SK-N-SH (cell line): ENCODE data around the gene CPNE8. TPM values are rescaled to one million over a fixed set of nuclear protein-coding genes. Genes with fewer than 3 reads are reported as not detected.

ENCODE experiments used
- CTCF ChIA-PET: fragments of 300-600, 350-600 bp; formaldehyde crosslinking; extraction: SDS; loops from one replicate; lab custom pipeline; 2021; lab: Yijun Ruan, JAX
- POLR2A ChIA-PET: fragments of 350-600 bp; sonication (Branson Sonifier 250); formaldehyde crosslinking; extraction: SDS; loops from one replicate; lab custom pipeline; 2020; ENCODE audit warnings: antibody characterized with exemption, inconsistent platforms; lab: Yijun Ruan, JAX
- DNase-seq: peaks from one replicate; pipeline ENCODE4 v3.0.0; 2012
- H2AFZ ChIP-seq: fragments of 200-600 bp; sonication (generic); 2 replicates; pipeline ENCODE4 v1.8.1; 2016; ENCODE audit warnings: antibody characterized with exemption, mild to moderate bottlenecking, low read depth
- H3F3A ChIP-seq: fragments of 200-600 bp; sonication (generic); replicated peaks from 2 replicates; pipeline ENCODE3; 2016; ENCODE audit warnings: antibody characterized with exemption, mild to moderate bottlenecking; ENCODE audit not compliant: insufficient read depth
- H3K27ac ChIP-seq, 2 experiments: fragments of 200-500 bp in 1 of 2; fragments of 200-600 bp in 1 of 2; sonication (Bioruptor generic) in 1 of 2; sonication (generic), shearing (Covaris generic) in 1 of 2; 2 replicates each; pipeline versions ENCODE4 v1.5.1 to v1.6.1; 2014 to 2016; ENCODE audit warnings: low read depth in 2 of 2, inconsistent platforms in 1 of 2, low read length in 1 of 2, mild to moderate bottlenecking in 1 of 2, mixed read lengths in 1 of 2
- H3K27me3 ChIP-seq: fragments of 200-600 bp; sonication (generic), shearing (Covaris generic); 2 replicates; pipeline ENCODE4 v1.6.1; 2016; ENCODE audit warnings: mixed run types; ENCODE audit not compliant: insufficient read depth
- H3K36me3 ChIP-seq, 2 experiments: fragments of 200-500 bp in 1 of 2; fragments of 200-600 bp in 1 of 2; sonication (Bioruptor generic) in 1 of 2; sonication (generic) in 1 of 2; replicated peaks in 1 of 2; 2 replicates each; pipeline versions ENCODE3 to v1.5.1; 2014 to 2016; ENCODE audit warnings: low read length in 1 of 2, mild to moderate bottlenecking in 1 of 2; ENCODE audit not compliant: insufficient read depth in 2 of 2, control insufficient read depth in 1 of 2
- H3K4me1 ChIP-seq, 2 experiments: fragments of 200-500 bp in 1 of 2; fragments of 200-600 bp in 1 of 2; sonication (Bioruptor generic) in 1 of 2; sonication (generic), shearing (Covaris generic) in 1 of 2; 2 replicates each; pipeline versions ENCODE4 v1.5.1 to v1.6.1; 2014 to 2016; ENCODE audit warnings: low read depth in 1 of 2, low read length in 1 of 2, mixed run types in 1 of 2; ENCODE audit not compliant: insufficient read depth in 2 of 2, control insufficient read depth in 1 of 2
- H3K4me2 ChIP-seq: fragments of 200-600 bp; sonication (generic), shearing (Covaris generic); 2 replicates; pipeline ENCODE4 v1.6.1; 2017; ENCODE audit warnings: mixed run types
- H3K4me3 ChIP-seq, 2 experiments: fragments of 200-500 bp in 1 of 2; fragments of 200-600 bp in 1 of 2; sonication (Bioruptor generic) in 1 of 2; sonication (generic), shearing (Covaris generic) in 1 of 2; 2 replicates each; pipeline versions ENCODE4 v1.5.1 to v1.8.1; 2014 to 2016; ENCODE audit warnings: low read depth in 2 of 2, inconsistent platforms in 1 of 2, low read length in 1 of 2, mild to moderate bottlenecking in 1 of 2, mixed read lengths in 1 of 2, moderate library complexity in 1 of 2
- H3K79me2 ChIP-seq: fragments of 200-600 bp; sonication (generic); 2 replicates; pipeline ENCODE4 v1.8.1; 2017; ENCODE audit warnings: mild to moderate bottlenecking; ENCODE audit not compliant: insufficient read depth
- H3K9ac ChIP-seq: fragments of 200-600 bp; sonication (generic); 2 replicates; pipeline ENCODE4 v1.6.1; 2017; ENCODE audit warnings: mixed run types
- H3K9me2 ChIP-seq: fragments of 200-600 bp; sonication (generic); 2 replicates; pipeline ENCODE4 v1.6.1; 2017; ENCODE audit warnings: mixed run types
- H3K9me3 ChIP-seq: fragments of 200-600 bp; sonication (generic); 2 replicates; pipeline ENCODE4 v1.6.1; 2017; ENCODE audit warnings: mixed run types, mild to moderate bottlenecking, moderate library complexity
- H4K20me1 ChIP-seq: fragments of 200-600 bp; sonication (generic); 2 replicates; pipeline ENCODE4 v1.6.1; 2017; ENCODE audit warnings: mild to moderate bottlenecking, mixed run types; ENCODE audit not compliant: insufficient read depth
- CHD2 ChIP-seq: fragments of 150-350 bp; IDR thresholded peaks from 2 replicates; pipeline ENCODE4 v1.6.1; 2018; ENCODE audit warnings: low read length; ENCODE audit not compliant: partially characterized antibody
- ELF1 ChIP-seq: IDR thresholded peaks from 2 replicates; pipeline ENCODE4 v1.4.0; 2012
- EP300 ChIP-seq, 2 experiments: IDR thresholded peaks; 2 replicates each; pipeline versions ENCODE4 v1.4.0 to v1.6.1; 2012; ENCODE audit warnings: borderline replicate concordance in 1 of 2, low read depth in 1 of 2, low read length in 1 of 2
- EZH2phosphoT487 ChIP-seq: fragments of 200-600 bp; sonication (generic); IDR thresholded peaks from 2 replicates; pipeline ENCODE4 v1.6.1; 2017; ENCODE audit warnings: low read depth, mixed run types, mild to moderate bottlenecking, antibody characterized with exemption, moderate library complexity, borderline replicate concordance
- FOSL2 ChIP-seq: IDR thresholded peaks from 2 replicates; pipeline ENCODE4 v1.4.0; 2012; ENCODE audit warnings: low read depth, mild to moderate bottlenecking, moderate library complexity, borderline replicate concordance
- FOXJ3 ChIP-seq: sonication (generic); formaldehyde crosslinking; IDR thresholded peaks from 2 replicates; pipeline ENCODE4 v1.5.1; 2020; ENCODE audit warnings: mild to moderate bottlenecking, missing genetic modification reagents
- FOXM1 ChIP-seq: IDR thresholded peaks from 2 replicates; pipeline ENCODE4 v1.4.0; 2012; ENCODE audit warnings: low read depth, mild to moderate bottlenecking
- GABPA ChIP-seq: IDR thresholded peaks from 2 replicates; pipeline ENCODE4 v1.4.0; 2012; ENCODE audit warnings: low read depth, mild to moderate bottlenecking
- MEF2A ChIP-seq: IDR thresholded peaks from 2 replicates; pipeline ENCODE4 v1.4.0; 2012; ENCODE audit warnings: low read depth, borderline replicate concordance
- NFIC ChIP-seq: IDR thresholded peaks from 2 replicates; pipeline ENCODE4 v1.4.0; 2012; ENCODE audit warnings: borderline replicate concordance
- PBX3 ChIP-seq: IDR thresholded peaks from 2 replicates; pipeline ENCODE4; 2012
- POLR2AphosphoS5 ChIP-seq: IDR thresholded peaks from 2 replicates; pipeline ENCODE4 v1.6.1; 2012; ENCODE audit warnings: low read depth, low read length
- RAD21 ChIP-seq: IDR thresholded peaks from 2 replicates; pipeline ENCODE4 v1.6.1; 2012; ENCODE audit warnings: mild to moderate bottlenecking, low read length
- RCOR1 ChIP-seq: fragments of 150-350 bp; IDR thresholded peaks from 2 replicates; pipeline ENCODE4 v1.6.1; 2017; ENCODE audit warnings: antibody characterized with exemption, low read length
- RXRA ChIP-seq: IDR thresholded peaks from 2 replicates; pipeline ENCODE4 v1.4.0; 2012; ENCODE audit warnings: low read depth, mild to moderate bottlenecking, borderline replicate concordance
- SIN3A ChIP-seq: IDR thresholded peaks from 2 replicates; pipeline ENCODE4 v1.6.1; 2012; ENCODE audit warnings: low read depth, mild to moderate bottlenecking, low read length, moderate library complexity, borderline replicate concordance
- TAF1 ChIP-seq: IDR thresholded peaks from 2 replicates; pipeline ENCODE4 v1.6.1; 2012; ENCODE audit warnings: low read depth, mild to moderate bottlenecking, low read length, moderate library complexity, borderline replicate concordance
- TEAD4 ChIP-seq: IDR thresholded peaks from 2 replicates; pipeline ENCODE4 v1.4.0; 2012; ENCODE audit warnings: mild to moderate bottlenecking, borderline replicate concordance; ENCODE audit not compliant: insufficient read depth
- ZBTB33 ChIP-seq: IDR thresholded peaks from 2 replicates; pipeline ENCODE4 v1.4.0; 2012; ENCODE audit warnings: low read depth, borderline replicate concordance
- whole genome bisulfite sequencing: methylation state at CpG from one replicate; pipeline ENCODE4 v1.1.6; 2017; ENCODE audit warnings: low lambda C conversion rate; 5-methylcytosine and 5-hydroxymethylcytosine counted together
- polyA plus RNA-seq, 3 experiments: library from polyadenylated mRNA; depleted of rRNA; stranded (reverse); fragments of >200 nt; gene quantifications; 2 replicates each; pipeline ENCODE4 v1.2.3, GENCODE V29; 2012
- TF ChIP-seq, protein P1 (sequence below): IDR thresholded peaks from 2 replicates; pipeline ENCODE4 v1.4.0; 2012; ENCODE audit warnings: low read depth

The CPNE8 gene
- polyA plus RNA-seq, 1 of the 3 experiments (the other 2 are of a cell fraction) = not detected

DNA sequence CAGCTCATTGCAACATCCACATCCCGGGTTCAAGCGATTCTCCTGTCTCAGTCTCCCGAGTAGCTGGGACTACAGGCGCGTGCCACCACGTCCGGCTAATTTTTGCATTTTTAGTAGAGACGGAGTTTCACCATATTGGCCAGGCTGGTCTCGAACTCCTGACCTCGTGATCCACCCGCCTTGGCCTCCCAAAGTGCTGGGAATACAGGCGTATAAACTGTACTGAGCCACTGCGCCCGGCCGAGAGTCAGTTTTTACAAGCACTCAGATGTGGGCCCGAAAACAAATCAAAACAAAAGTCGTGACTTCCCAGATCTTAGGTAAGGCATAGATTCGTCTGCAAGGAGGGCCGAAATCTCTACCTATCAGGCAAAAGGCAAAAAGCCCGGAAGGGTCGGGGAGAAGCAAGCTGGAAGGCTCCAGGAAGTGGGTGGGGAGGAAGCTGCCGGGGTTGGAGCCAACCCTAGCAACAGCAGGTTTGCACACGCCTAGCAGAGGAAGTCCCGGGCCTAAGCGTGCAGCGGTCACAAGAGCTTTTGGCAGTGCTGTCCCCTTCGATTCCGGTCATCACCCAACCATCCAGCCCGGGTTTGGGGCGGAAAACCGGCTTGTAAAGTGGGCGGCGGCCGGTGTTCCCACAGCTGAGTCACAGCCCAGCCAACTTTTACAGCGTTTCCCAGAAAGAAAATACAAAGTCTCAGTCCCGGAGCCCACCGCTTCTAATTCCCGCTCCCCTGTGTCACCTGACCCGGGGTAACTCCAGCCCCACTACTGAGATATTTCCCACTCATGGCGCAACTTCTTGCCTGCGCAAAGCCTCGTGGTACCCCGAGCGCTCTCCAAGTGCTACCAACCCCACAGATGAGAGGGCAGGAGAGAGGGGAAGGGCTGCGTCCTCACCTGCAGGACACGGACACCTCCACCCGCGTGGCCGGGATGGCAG lies 583 bp downstream of the CPNE8 start:
- H3K27ac ChIP-seq = no peak overlapping the region
- no peak overlapping the region for H3K9ac ChIP-seq
- WGBS = 75% methylated on average over 46 of the region's 49 CpGs

DNA sequence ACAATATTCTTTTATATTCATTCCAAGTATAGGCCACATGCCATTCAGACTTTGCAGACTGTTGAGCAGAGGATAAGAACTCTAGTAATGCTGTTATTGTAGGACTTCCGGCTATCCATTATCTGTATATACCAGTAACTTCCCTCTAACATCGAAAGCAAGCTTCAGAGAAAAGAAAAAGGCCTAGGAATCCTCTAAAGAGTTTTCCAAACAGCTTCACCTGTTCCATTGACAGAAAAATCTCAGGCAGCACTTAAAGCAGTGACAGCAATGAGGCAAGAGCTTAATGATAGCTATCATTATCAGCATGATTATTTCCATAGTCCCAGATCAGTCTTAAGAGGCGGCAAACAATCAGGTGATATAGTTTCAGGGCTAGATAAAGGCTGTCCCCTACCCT lies 1.8 kb downstream of the CPNE8 start:
- H3K9ac ChIP-seq = no peak overlapping the region
- 69% methylated on average over 3 of the region's 3 CpGs for WGBS
- TF ChIP-seq FOXM1 = no peak
- TF ChIP-seq TAF1 = no peak
- no peak for TF ChIP-seq CHD2
- no peak for TF ChIP-seq SIN3A
- no peak for TF ChIP-seq PBX3
- no peak for TF ChIP-seq FOXJ3 (CRISPR knock-in tag)
- TF ChIP-seq TEAD4 = no peak
- no peak for TF ChIP-seq ELF1
- no peak for TF ChIP-seq RXRA
- no peak for TF ChIP-seq ZBTB33
- TF ChIP-seq FOSL2 = no peak
- TF ChIP-seq NFIC = no peak
- no peak for TF ChIP-seq RAD21
- TF ChIP-seq EP300 (IDR thresholded peaks at IDR 0.05; ENCODE audit: borderline replicate concordance in 1 of 2, low read depth in 1 of 2, low read length in 1 of 2) = no peak
- H3K27me3 ChIP-seq = no peaks in the 10 kb centered on the region; the same call in 1 of the 2 replicates
- no peaks in the 10 kb centered on the region for H3K9me2 ChIP-seq
- no peak overlapping the region; a peak in 1 of 4 replicates for H3K27ac ChIP-seq
- no peak overlapping the region for H2AFZ ChIP-seq
- no peaks in the 10 kb centered on the region for H3F3A ChIP-seq
- no peaks in the 10 kb centered on the region for H3K9me3 ChIP-seq
- H4K20me1 ChIP-seq = no peaks in the 10 kb centered on the region
- CTCF ChIA-PET = interaction anchor here (1.4 to 5.2 kb wide), 3 partner anchors 200 to 370 kb away, joined by 4 to 76 read pairs (median 50); no protein-coding TSS in a partner anchor
- no peak overlapping the region for H3K4me3 ChIP-seq
- no peak overlapping the region for H3K4me2 ChIP-seq
- POLR2A ChIA-PET = no interaction called here
- DNase-seq = no peak
- H3K36me3 ChIP-seq = no peaks in the 10 kb centered on the region
- H3K4me1 ChIP-seq = peaks cover 0 to 7% of the 10 kb centered on the region in 2 experiments; a peak in 1 of 4 replicates
- H3K79me2 ChIP-seq = no peaks in the 10 kb centered on the region

More for the DNA sequence above, 583 bp downstream of the CPNE8 start:
- Histone ChIP-seq H3K4me3 (no peak overlapping the region; a peak in 1 of 4 replicates), H4K20me1 (no peaks in the 10 kb centered on the region), H3K79me2 (no peaks in the 10 kb centered on the region), H3K36me3 (no peaks in the 10 kb centered on the region), H3K9me2 (no peaks in the 10 kb centered on the region), H3K27me3 (no peaks in the 10 kb centered on the region; the same call in 1 of the 2 replicates), H3F3A (no peaks in the 10 kb centered on the region), H3K4me1 (peaks cover 0 to 7% of the 10 kb centered on the region in 2 experiments; a peak in 1 of 4 replicates), H3K4me2 (no peak overlapping the region), H2AFZ (no peak overlapping the region), H3K9me3 (no peaks in the 10 kb centered on the region)
- ChIA-PET CTCF (interaction anchor here (0.6 to 5.2 kb wide), 6 partner anchors 113 to 577 kb away, joined by 3 to 76 read pairs (median 4); no protein-coding TSS in a partner anchor), POLR2A (interaction anchor here (0.7 kb wide), 1 partner anchor 238 kb away, joined by 4 read pairs; no protein-coding TSS in a partner anchor)
- TF ChIP-seq ELF1 (no peak), EZH2phosphoT487 (no peak), GABPA (no peak), FOXM1 (no peak), RCOR1 (no peak), RXRA (no peak), RAD21 (no peak), MEF2A (no peak), POLR2AphosphoS5 (no peak)
- TF ChIP-seq, protein P1, sequence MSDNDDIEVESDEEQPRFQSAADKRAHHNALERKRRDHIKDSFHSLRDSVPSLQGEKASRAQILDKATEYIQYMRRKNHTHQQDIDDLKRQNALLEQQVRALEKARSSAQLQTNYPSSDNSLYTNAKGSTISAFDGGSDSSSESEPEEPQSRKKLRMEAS = no peak
- DNase-seq = peak; percentile 18
